HG03575 (cell line): ENCODE results near the gene MRPL39.
"Not testable (repeated sequence)": the region's sequence is repeated elsewhere in the genome, so short reads cannot be mapped to it uniquely, and the experiment has no call there.

Experiments
- ATAC-seq: cut with Tn5 transposase; IDR thresholded peaks from one replicate; pipeline ENCODE4 v1.9.1; 2021; ENCODE audit not compliant: unreplicated experiment, insufficient number of reproducible peaks, low FRiP score; ENCODE audit errors: extremely low read depth

The MRPL39 gene

GRCh38 chr21:25607151-25608043, at the start of gene MRPL39:
TSS of gene MRPL39 (minus strand) at chr21:25607481. CDS start at chr21:25607475, 6 bp downstream.
- peak; percentile 69 for ATAC-seq

GRCh38 chr21:25656412-25656811, 49.1 kb upstream of the MRPL39 start:
- ATAC-seq = no peak

GRCh38 chr21:25649146-25649545, 41.9 kb upstream of the MRPL39 start:
- no peak for ATAC-seq

GRCh38 chr21:25647647-25648046, 40.4 kb upstream of the MRPL39 start:
- ATAC-seq = no peak

- no peak for ATAC-seq
These were observed 39.2 kb upstream of the MRPL39 start for GRCh38 chr21:25646474-25646873.

- ATAC-seq = no peak
These were observed 36.2 kb upstream of the MRPL39 start for GRCh38 chr21:25643486-25643885.

- no peak for ATAC-seq
These were observed 33.6 kb upstream of the MRPL39 start for GRCh38 chr21:25640943-25641292.

GRCh38 chr21:25640202-25640942, 33.1 kb upstream of the MRPL39 start:
- no peak for ATAC-seq

GRCh38 chr21:25639551-25640201, 32.4 kb upstream of the MRPL39 start:
- ATAC-seq = no peak

GRCh38 chr21:25638660-25639550, 31.6 kb upstream of the MRPL39 start, which contains the start of gene JAM2:
TSS of gene JAM2 (plus strand) at chr21:25639258. CDS start at chr21:25639822, 564 bp downstream.
- ATAC-seq = no peak

- no peak for ATAC-seq
These were observed 30.8 kb upstream of the MRPL39 start for GRCh38 chr21:25637851-25638659.

- ATAC-seq = no peak
These were observed 29.4 kb upstream of the MRPL39 start for GRCh38 chr21:25636727-25637126.

GRCh38 chr21:25635310-25635709, 28.0 kb upstream of the MRPL39 start:
- ATAC-seq = no peak

GRCh38 chr21:25632296-25632695, 25.0 kb upstream of the MRPL39 start:
- ATAC-seq = no peak

GRCh38 chr21:25626757-25627156, 19.5 kb upstream of the MRPL39 start:
- ATAC-seq = no peak

- ATAC-seq = not testable (repeated sequence)
These were observed 18.7 kb upstream of the MRPL39 start for GRCh38 chr21:25625776-25626555.

- ATAC-seq = no peak
These were observed 17.8 kb upstream of the MRPL39 start for GRCh38 chr21:25625036-25625435.
